Smooth muscle cell (in vitro differentiated cells): ENCODE data around the gene QKI. TPM values are rescaled to one million over a fixed set of nuclear protein-coding genes. Genes with fewer than 3 reads are reported as not detected.

Experiments used
- DNase-seq: peaks from one replicate; lab custom pipeline; 2025; ENCODE audit not compliant: unreplicated experiment; lab: John Stamatoyannopoulos, UW
- H2AFZ ChIP-seq: fragments of 200-600 bp; sonication (generic); 2 replicates; pipeline ENCODE4 v1.6.0; 2016; ENCODE audit warnings: antibody characterized with exemption, low read depth, mild to moderate bottlenecking
- H3F3A ChIP-seq: fragments of 200-600 bp; sonication (generic); 2 replicates; pipeline ENCODE4 v1.6.0; 2017; ENCODE audit warnings: antibody characterized with exemption, low read depth
- H3K27ac ChIP-seq: fragments of 200-600 bp; sonication (generic); 2 replicates; pipeline ENCODE4 v1.5.1; 2016; ENCODE audit warnings: low read depth, mild to moderate bottlenecking
- H3K27me3 ChIP-seq: fragments of 200-600 bp; sonication (generic); 2 replicates; pipeline ENCODE4 v1.6.1; 2016; ENCODE audit warnings: low read depth, mild to moderate bottlenecking
- H3K36me3 ChIP-seq: fragments of 200-600 bp; sonication (generic); 2 replicates; pipeline ENCODE4 v1.5.1; 2016; ENCODE audit warnings: low read depth
- H3K4me1 ChIP-seq: fragments of 200-600 bp; sonication (generic); 2 replicates; pipeline ENCODE4 v1.5.1; 2016; ENCODE audit warnings: low read depth
- H3K4me2 ChIP-seq: fragments of 200-600 bp; sonication (generic); 2 replicates; pipeline ENCODE4 v1.6.0; 2016; ENCODE audit warnings: mild to moderate bottlenecking
- H3K4me3 ChIP-seq: fragments of 200-600 bp; sonication (generic); 2 replicates; pipeline ENCODE4 v1.5.1; 2016; ENCODE audit warnings: mild to moderate bottlenecking
- H3K79me2 ChIP-seq: fragments of 200-600 bp; sonication (generic); 2 replicates; pipeline ENCODE4 v1.6.0; 2016; ENCODE audit warnings: low read depth, mild to moderate bottlenecking
- H3K9ac ChIP-seq: fragments of 200-600 bp; sonication (generic); 2 replicates; pipeline ENCODE4 v1.6.0; 2016; ENCODE audit warnings: low read depth
- H3K9me3 ChIP-seq: fragments of 200-600 bp; sonication (generic); replicated peaks from 2 replicates; pipeline ENCODE4 v1.5.1; 2016; ENCODE audit warnings: low read depth
- H4K20me1 ChIP-seq: fragments of 200-600 bp; sonication (generic); 2 replicates; pipeline ENCODE4 v1.6.0; 2016; ENCODE audit warnings: low read depth
- WGBS: methylation state at CpG from one replicate; pipeline ENCODE4 v1.1.7; 2016; ENCODE audit warnings: low lambda C conversion rate; 5-methylcytosine and 5-hydroxymethylcytosine counted together
- polyA plus RNA-seq: library from polyadenylated mRNA; unstranded; fragments of >200 nt; fragmentation: Nextera tagmentation; extraction: Ambion mirVana; gene quantifications from 2 replicates; pipeline ENCODE4 v1.2.1, GENCODE V29; 2016
- total RNA-seq: library from RNA; depleted of rRNA; stranded (reverse); fragments of >200 nt; gene quantifications from 2 replicates; pipeline ENCODE4 v1.2.3, GENCODE V29; 2014
- TF ChIP-seq, protein P1 (sequence below): fragments of 200-600 bp; sonication (generic); IDR thresholded peaks from 2 replicates; pipeline ENCODE4 v1.5.1; 2017; ENCODE audit warnings: borderline replicate concordance, mild to moderate bottlenecking, antibody characterized with exemption; ENCODE audit not compliant: insufficient read depth, poor library complexity, severe bottlenecking

Gene QKI
- total and polyA plus RNA-seq, 2 experiments from 2014 or later = 65.1 to 162 TPM

- Histone ChIP-seq H3K79me2 (peaks cover 92% of the 10 kb centered on the region), H3K36me3 (peaks cover 4% of the 10 kb centered on the region), H3K9me3 (no peaks in the 10 kb centered on the region), H3K27ac (no peak overlapping the region), H4K20me1 (peaks cover 100% of the 10 kb centered on the region), H3K4me1 (peaks cover 12% of the 10 kb centered on the region), H3K27me3 (no peaks in the 10 kb centered on the region), H3K9ac (no peak overlapping the region), H2AFZ (no peak overlapping the region), H3K4me2 (no peak overlapping the region), H3F3A (no peaks in the 10 kb centered on the region), H3K4me3 (no peak overlapping the region)
- no peak for DNase-seq
- TF ChIP-seq, protein P1, sequence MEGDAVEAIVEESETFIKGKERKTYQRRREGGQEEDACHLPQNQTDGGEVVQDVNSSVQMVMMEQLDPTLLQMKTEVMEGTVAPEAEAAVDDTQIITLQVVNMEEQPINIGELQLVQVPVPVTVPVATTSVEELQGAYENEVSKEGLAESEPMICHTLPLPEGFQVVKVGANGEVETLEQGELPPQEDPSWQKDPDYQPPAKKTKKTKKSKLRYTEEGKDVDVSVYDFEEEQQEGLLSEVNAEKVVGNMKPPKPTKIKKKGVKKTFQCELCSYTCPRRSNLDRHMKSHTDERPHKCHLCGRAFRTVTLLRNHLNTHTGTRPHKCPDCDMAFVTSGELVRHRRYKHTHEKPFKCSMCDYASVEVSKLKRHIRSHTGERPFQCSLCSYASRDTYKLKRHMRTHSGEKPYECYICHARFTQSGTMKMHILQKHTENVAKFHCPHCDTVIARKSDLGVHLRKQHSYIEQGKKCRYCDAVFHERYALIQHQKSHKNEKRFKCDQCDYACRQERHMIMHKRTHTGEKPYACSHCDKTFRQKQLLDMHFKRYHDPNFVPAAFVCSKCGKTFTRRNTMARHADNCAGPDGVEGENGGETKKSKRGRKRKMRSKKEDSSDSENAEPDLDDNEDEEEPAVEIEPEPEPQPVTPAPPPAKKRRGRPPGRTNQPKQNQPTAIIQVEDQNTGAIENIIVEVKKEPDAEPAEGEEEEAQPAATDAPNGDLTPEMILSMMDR = no peak
- 58% methylated on average over 2 of the region's 2 CpGs for WGBS
Observed at GRCh38 chr6:163543321-163543720, 128.8 kb downstream of the QKI start.

GRCh38 chr6:163545370-163545769 lies 130.9 kb downstream of the QKI start:
- H3K4me3 ChIP-seq = no peak overlapping the region
- no peak overlapping the region for H3K9ac ChIP-seq
- H3K27me3 ChIP-seq = no peaks in the 10 kb centered on the region
- H3K9me3 ChIP-seq = no peaks in the 10 kb centered on the region
- H3K27ac ChIP-seq = no peak overlapping the region
- peaks cover 89% of the 10 kb centered on the region for H3K79me2 ChIP-seq
- TF ChIP-seq, protein P1 = no peak
- H3K4me2 ChIP-seq = no peak overlapping the region
- 85% methylated on average over 5 of the region's 5 CpGs for WGBS
- DNase-seq = no peak
- H3F3A ChIP-seq = no peaks in the 10 kb centered on the region
- H3K4me1 ChIP-seq = peaks cover 7% of the 10 kb centered on the region
- peaks cover 4% of the 10 kb centered on the region for H3K36me3 ChIP-seq
- no peak overlapping the region for H2AFZ ChIP-seq
- peaks cover 100% of the 10 kb centered on the region for H4K20me1 ChIP-seq

DNA sequence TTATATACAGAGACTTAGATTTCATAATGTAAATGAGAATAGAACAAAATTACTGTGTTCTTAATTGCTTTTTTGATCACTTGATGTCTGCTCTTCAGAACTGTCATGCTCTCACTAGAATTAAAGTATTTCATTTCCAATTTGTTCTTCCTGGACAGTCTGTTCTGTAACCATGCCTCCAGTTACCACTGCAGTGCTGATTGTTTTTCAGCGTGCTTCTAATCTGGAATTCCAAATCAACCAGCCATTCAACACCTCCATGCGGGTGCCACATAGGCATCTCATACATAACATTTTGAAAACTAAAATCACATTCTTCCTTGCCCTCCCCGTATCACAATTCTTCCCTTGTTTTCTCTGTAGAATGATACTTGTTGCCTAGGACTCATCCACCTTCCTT lies 132.8 kb downstream of the QKI start:
- no peaks in the 10 kb centered on the region for H3F3A ChIP-seq
- peaks cover 100% of the 10 kb centered on the region for H4K20me1 ChIP-seq
- H3K27ac ChIP-seq = no peak overlapping the region
- no peak for DNase-seq
- no peak overlapping the region for H2AFZ ChIP-seq
- no peaks in the 10 kb centered on the region for H3K36me3 ChIP-seq
- TF ChIP-seq, protein P1 = no peak
- no peaks in the 10 kb centered on the region for H3K9me3 ChIP-seq
- no peaks in the 10 kb centered on the region for H3K27me3 ChIP-seq
- no peak overlapping the region for H3K9ac ChIP-seq
- H3K4me2 ChIP-seq = no peak overlapping the region
- H3K4me1 ChIP-seq = peaks cover 7% of the 10 kb centered on the region
- 95% methylated on average over 3 of the region's 3 CpGs for WGBS
- H3K4me3 ChIP-seq = no peak overlapping the region
- H3K79me2 ChIP-seq = peaks cover 77% of the 10 kb centered on the region

DNA sequence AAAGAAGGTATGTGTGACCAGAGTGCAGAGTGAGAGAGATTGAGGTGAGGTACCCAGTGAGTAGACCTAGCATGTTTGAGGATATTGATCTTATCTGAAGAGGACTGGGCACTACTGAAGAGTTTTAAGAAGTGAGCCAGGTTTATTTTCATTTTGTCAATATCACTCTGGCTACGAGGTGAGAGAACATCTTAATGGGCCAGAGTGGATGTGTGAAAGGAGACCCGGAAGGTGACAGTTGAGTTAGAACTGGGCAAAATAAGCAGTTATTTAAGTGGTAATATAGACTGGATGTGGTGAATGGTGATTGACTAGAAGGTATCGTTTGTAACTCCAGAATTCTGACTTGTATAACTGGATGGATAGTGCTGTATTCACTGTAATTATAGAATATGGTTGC lies 134.1 kb downstream of the QKI start:
- peaks cover 77% of the 10 kb centered on the region for H3K79me2 ChIP-seq

More for the DNA sequence above, 134.1 kb downstream of the QKI start:
- H3K27ac ChIP-seq = no peak overlapping the region
- 95% methylated on average over 3 of the region's 3 CpGs for WGBS
- DNase-seq = no peak
- H3K9ac ChIP-seq = no peak overlapping the region
- no peak overlapping the region for H2AFZ ChIP-seq
- TF ChIP-seq, protein P1 = no peak
- H3K4me2 ChIP-seq = no peak overlapping the region
- no peak overlapping the region for H3K4me3 ChIP-seq
- H4K20me1 ChIP-seq = peaks cover 100% of the 10 kb centered on the region
- H3F3A ChIP-seq = no peaks in the 10 kb centered on the region
- no peaks in the 10 kb centered on the region for H3K36me3 ChIP-seq
- H3K4me1 ChIP-seq = peaks cover 5% of the 10 kb centered on the region
- no peaks in the 10 kb centered on the region for H3K9me3 ChIP-seq
- H3K27me3 ChIP-seq = no peaks in the 10 kb centered on the region
